ENCODE results near the gene ZNG1A.
"Not testable (repeated sequence)": the region's sequence is repeated elsewhere in the genome, so short reads cannot be mapped to it uniquely, and the experiment has no call there.

The ZNG1A gene

DNA sequence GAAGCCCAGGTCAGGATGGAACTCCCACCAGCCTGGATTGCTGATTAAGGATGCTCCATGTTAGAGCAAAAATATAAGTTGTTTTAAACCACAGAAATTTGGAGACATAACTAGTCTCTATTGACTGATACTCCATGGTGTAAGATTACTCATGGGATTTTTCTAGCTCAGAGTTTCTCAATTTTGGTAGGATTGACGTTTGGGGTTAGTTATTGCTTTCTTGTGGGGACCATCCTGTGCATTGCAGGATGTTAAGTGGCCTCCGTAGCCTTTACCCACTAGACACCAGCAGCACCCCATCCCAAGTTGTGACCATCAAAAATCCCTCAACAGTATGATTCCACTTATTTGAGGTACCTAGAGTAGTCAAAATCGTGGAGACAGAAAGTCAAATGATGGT is 80.1 kb downstream of the ZNG1A start:
- DNase-seq: not testable (repeated sequence)

DNA sequence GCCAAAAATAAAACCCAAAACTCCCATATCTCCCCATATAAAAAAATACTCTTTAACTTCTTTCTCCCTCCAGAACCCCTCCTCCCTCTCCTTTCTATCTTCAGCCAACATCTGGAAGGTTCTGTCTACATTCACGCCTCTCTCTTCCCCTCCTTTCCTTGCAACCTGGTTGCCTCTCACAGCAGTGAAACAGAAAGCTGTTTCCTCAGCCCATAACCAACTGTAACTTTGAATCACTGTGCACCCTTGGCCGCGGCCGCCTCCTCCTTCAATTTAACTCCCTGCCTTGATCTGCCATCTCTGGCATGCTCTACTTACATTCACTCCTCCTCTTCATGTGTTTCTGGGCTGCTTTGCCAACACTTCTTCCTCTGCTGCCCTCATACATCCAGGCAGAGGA is 83.9 kb downstream of the ZNG1A start:
- not testable (repeated sequence) for DNase-seq

DNA sequence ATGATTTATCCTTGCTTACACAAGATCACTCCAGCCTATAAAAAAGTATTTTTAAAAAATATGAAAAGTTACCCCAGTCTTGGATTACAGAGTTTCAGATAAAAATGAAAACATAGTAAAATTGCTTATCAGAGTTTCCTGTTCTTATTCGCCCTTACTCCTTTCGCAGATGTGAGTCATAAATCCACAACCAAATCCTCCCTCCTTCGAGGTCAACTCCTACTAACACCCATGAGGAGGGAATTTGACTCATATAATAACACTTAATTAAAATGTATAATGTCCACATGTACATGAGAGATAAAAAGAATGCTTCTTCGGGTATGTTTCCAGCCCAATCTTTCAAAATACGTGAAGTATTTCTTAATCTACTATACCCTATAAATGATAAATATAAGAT is 84.5 kb downstream of the ZNG1A start:
- DNase-seq: not testable (repeated sequence)

GRCh38 chr9:93909-94308 is 84.9 kb downstream of the ZNG1A start:
- DNase-seq: not testable (repeated sequence)

- DNase-seq: not testable (repeated sequence)
Measured at GRCh38 chr9:90851-91250, 88.0 kb downstream of the ZNG1A start.

DNA sequence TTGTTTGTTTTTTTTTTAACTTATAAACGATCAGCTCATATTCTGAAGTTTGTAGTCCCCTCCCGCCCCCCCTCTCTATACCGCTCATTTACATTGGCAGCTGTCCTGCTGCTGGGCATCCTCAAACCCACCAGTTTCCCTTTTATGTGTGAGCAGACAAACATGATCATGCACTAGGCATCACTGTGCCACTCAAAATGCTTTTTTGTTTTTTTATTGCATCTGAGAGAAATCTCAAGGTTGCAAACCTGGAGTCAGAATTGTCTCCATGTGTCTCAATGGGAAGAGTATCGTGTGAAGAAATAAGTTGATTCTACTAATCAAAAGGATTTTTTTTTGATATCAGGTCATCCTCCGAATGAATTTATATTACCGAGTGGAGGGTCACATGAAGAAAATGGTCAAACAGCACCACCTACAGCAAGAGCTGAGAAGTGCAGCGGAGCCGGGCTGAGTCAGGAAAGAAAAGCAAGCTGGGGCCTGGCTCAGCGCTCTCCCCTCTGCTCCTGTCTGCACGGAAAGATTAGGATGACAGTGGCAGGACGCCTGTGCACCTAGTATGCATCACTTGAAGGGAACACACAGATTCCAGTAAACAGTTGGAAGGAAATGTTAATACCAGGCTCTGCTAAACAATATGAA is 90.3 kb downstream of the ZNG1A start:
- DNase-seq: not testable (repeated sequence)

DNA sequence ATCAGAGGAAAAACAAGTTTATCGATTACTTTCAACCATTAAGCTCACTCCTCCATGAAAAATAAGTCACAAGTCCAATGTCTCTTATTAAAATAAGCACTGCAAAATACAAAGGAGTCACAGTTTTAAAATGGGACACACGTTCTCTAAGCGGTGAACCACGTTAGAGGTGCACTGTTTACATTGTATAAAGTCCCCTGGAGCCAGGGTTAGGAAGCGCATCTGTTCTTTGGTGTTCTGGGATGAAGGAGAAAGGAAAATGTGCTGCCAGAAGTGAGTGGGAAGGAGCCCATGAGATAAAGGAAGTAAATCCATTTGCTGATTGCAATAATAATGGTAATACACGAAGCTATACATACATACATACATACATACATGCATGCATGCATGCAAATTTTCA is 91.0 kb downstream of the ZNG1A start:
- DNase-seq: not testable (repeated sequence)

- not testable (repeated sequence) for DNase-seq
Measured at GRCh38 chr9:87105-87504, 91.8 kb downstream of the ZNG1A start.

DNA sequence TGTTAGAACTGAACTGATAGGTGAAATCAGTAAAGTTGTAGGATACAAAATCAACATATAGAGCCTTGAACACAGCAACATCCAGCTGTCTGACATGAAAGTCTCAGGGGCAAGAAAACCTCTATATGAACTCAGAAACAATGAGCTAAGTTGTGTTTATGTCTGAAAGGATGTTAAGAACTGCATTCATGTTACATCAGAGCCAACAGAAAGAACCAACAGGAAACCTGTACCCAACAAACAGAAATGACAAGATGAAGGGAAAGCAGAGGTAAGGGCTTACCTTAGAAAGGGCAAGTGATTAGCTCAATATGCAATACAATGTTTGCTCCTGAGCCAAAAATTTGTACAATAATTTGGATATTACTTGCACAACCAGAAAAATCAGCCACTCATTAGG is 92.2 kb downstream of the ZNG1A start:
- DNase-seq: not testable (repeated sequence)

GRCh38 chr9:82932-83689 is 95.7 kb downstream of the ZNG1A start:
- not testable (repeated sequence) for DNase-seq

GRCh38 chr9:78333-78732 is 100.5 kb downstream of the ZNG1A start:
- DNase-seq: not testable (repeated sequence)

DNA sequence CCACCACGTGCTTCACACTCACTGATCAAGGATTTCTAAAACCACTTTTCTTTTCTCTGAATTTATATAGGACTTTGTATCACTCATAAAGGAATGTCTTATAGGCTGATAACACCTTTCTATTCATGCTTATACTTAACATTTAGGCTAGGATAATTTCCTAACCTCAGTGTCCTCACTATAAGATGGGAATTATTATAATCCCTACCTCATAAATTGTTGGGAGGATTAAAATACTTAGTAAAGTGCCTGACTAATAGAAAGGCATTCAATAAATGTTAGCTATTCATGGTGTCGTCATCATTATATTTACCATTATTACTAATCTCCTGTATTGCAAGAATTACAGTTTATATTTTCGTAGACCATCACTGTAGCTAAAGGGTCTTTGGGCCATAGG is 102.5 kb downstream of the ZNG1A start:
- not testable (repeated sequence) for DNase-seq

GRCh38 chr9:73900-74525 is 104.8 kb downstream of the ZNG1A start:
- DNase-seq: not testable (repeated sequence)

DNA sequence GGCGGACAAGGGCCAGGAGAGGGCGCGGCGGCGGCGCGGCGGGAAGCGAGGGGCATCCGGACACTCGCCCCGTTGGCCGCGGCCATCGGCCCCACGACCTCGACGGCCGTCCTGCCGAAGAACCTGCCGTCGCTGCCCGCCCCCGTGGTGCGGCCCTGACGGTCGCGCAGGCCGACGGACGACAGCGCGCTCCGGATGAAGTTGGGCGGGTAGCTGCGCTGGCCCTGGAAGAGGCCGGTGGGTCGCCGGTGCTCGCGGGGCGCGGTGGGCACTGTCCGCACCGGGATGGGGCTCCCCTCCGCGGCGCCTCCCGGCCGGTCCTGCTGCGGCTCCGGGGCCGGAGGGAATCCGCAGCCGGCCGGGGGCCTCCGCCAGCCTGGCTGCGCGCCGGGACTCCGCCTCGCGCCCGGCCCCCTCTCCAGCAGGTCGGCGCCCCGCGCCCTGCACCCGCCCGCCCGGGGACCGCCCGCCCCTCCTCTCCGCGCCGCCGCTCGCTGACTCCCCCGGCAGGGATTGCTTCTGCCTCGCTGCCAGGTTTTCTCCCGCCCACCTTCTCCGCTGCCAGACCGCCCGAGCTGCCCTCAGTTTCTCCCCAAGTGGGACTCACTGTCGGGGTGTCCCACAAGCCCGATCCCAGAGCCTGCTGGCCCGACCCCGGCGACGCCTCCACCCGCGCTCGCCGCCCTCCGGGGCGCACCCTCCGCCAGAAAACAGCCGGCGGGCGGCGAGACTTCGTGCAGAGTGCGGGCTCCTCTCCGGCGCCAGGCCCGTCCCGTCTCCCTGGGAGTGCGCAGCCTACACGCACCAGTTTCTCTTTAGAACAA is 105.6 kb downstream of the ZNG1A start:
- peak in 1 of 56 donors; percentile 0 for DNase-seq
